Measurements from ENCODE around the gene BCL2L15. TPM values are rescaled to one million over a fixed set of nuclear protein-coding genes. Genes with fewer than 3 reads are reported as not detected.

BCL2L15 gene
- total RNA-seq, 1 donor from 2014 or later = under 0.01 TPM

Other genes starting within 250 kb of the BCL2L15 start
- 25.9 and 34.7 TPM in 2 replicates for gene PHTF1, start 128.1 kb downstream of the BCL2L15 start, total RNA-seq
- gene RSBN1, start 75.1 kb downstream of the BCL2L15 start, total RNA-seq = 5.7 and 9.7 TPM in 2 replicates
- under 0.01 and 0.44 TPM in 2 replicates for gene PTPN22, start 15.9 kb downstream of the BCL2L15 start, total RNA-seq
- gene AP4B1, start 17.2 kb upstream of the BCL2L15 start, total RNA-seq = 13.5 and 17.5 TPM in 2 replicates
- gene DCLRE1B, start 17.7 kb upstream of the BCL2L15 start, total RNA-seq = 1.4 and 1.5 TPM in 2 replicates
- gene HIPK1, start 41.7 kb upstream of the BCL2L15 start, total RNA-seq = 23.5 and 41.9 TPM in 2 replicates
- gene OLFML3, start 91.9 kb upstream of the BCL2L15 start, total RNA-seq = 5.8 and 8.7 TPM in 2 replicates

Measured in lung microvascular endothelial cell (primary cell).